Measurements from ENCODE around the gene SLC35G3.

Gene SLC35G3

DNA sequence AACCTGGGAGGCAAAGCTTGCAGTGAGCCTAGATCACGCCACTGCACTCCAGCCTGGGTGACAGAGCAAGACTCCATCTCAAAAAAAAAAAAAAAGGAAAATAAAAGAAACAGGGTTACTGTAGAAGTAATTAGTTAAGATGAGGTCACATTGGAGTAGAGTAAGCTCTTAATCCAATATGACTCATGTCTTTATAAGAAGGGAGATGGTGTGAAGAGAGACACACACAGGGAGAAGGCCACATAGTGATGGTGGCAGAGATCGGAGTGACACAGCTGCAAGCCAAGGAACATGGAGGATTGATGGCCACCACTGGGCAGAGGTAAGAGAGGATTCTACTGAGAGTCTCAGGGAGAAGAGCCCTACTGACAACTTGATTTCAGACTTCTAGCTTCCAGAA lies 33.4 kb upstream of the SLC35G3 start:
- ChIA-PET POLR2A (ENCODE audit: low non-redundant PET) (no interaction called here), CTCF (interaction anchor here (0.7 kb wide), 2 partner anchors 77 to 259 kb away, joined by 3 read pairs; no protein-coding TSS in a partner anchor)
- TF ChIP-seq, protein P1, sequence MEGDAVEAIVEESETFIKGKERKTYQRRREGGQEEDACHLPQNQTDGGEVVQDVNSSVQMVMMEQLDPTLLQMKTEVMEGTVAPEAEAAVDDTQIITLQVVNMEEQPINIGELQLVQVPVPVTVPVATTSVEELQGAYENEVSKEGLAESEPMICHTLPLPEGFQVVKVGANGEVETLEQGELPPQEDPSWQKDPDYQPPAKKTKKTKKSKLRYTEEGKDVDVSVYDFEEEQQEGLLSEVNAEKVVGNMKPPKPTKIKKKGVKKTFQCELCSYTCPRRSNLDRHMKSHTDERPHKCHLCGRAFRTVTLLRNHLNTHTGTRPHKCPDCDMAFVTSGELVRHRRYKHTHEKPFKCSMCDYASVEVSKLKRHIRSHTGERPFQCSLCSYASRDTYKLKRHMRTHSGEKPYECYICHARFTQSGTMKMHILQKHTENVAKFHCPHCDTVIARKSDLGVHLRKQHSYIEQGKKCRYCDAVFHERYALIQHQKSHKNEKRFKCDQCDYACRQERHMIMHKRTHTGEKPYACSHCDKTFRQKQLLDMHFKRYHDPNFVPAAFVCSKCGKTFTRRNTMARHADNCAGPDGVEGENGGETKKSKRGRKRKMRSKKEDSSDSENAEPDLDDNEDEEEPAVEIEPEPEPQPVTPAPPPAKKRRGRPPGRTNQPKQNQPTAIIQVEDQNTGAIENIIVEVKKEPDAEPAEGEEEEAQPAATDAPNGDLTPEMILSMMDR (conservative IDR thresholded peaks at IDR 0.05; ENCODE audit: low read depth), result no peak
- no peak overlapping the region for H3K27ac ChIP-seq
- no peak for DNase-seq (ENCODE audit: low spot score)

DNA sequence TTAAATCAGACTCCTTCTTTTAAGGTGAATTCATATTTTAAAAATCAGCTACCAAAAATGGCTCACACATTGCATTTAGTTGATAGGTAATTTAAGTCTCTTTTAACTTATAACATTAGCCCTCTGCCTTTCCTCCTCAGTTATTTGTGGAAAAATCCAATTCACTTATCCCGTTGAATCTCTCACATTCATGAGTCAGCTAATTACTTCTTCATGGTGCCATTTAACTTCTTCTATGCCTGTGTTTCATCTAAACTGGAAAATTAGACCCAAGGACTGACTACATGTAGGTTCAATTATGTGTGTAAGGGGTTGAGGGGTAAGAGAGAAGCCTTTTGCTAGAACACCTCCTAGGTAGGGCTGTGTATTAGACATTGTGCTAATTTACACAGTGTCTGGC lies 30.2 kb upstream of the SLC35G3 start:
- no peak for DNase-seq (ENCODE audit: low spot score)
- CTCF ChIA-PET, result no interaction called here
- TF ChIP-seq, protein P1 (conservative IDR thresholded peaks at IDR 0.05; ENCODE audit: low read depth), result no peak
- H3K27ac ChIP-seq, result no peak overlapping the region
- POLR2A ChIA-PET (ENCODE audit: low non-redundant PET), result no interaction called here

DNA sequence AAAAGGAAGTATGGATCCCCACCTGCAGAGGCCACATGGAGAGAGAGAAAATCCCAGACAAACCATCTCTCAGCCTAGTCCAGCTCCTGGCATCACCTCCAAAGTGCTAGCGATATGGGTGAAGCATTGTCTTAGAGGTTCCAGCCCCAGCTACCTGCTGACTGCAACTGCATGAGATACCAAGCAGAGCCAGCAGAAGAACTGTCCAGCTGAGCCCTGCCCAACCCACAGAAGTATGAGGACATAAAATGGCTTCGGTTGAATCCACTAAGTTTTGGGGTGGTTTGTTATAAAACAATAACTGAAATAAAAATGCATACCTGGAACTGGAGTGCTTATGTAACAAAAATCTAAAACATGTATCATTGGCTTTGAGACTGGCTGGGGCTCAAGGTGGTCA lies 28.3 kb upstream of the SLC35G3 start:
- DNase-seq (ENCODE audit: low spot score), result no peak
- TF ChIP-seq, protein P1 (conservative IDR thresholded peaks at IDR 0.05; ENCODE audit: low read depth), result no peak
- ChIA-PET POLR2A (ENCODE audit: low non-redundant PET) (no interaction called here), CTCF (no interaction called here)
- no peak overlapping the region for H3K27ac ChIP-seq

DNA sequence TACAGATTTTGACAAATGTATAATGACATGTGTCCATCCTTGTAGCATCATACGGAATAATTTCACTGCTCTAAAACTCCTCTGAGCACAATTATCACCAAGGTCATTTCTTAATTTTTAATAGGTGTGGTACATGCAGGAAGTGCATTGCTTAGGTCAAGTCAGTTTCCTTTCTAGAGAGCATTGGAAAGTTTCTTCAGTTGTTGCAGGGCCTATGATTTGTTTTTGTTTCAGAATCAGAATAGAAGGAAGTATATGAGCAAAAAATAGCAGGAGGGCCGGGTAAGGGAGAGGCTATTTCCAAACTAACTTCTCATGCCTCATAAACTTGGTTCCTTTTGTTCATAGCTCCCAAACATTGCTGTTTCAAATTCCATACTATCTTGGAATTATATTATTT lies 24.7 kb upstream of the SLC35G3 start:
- TF ChIP-seq, protein P1 (conservative IDR thresholded peaks at IDR 0.05; ENCODE audit: low read depth), result no peak
- H3K27ac ChIP-seq, result no peak overlapping the region
- POLR2A ChIA-PET (ENCODE audit: low non-redundant PET), result no interaction called here
- DNase-seq (ENCODE audit: low spot score), result no peak
- CTCF ChIA-PET, result no interaction called here

DNA sequence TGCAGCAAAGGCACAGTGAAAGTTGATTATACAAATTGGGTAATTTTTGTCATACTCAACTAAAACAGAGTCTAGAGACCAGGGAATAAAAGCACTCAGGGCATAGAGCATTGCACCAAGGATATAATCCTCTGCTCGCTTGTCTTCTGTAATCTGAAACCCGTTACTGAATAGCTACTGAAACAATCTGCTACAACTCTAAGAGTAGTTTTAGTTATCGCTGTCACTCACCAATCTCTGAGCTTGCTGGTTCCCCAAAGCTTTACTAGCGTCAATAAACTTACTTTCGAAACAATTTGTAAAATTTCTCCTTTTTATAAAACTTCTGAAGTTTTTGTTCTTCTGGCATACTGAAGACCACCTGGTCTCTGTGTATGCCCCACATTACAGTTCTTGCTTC lies 22.9 kb upstream of the SLC35G3 start:
- no peak overlapping the region for H3K27ac ChIP-seq
- ChIA-PET CTCF (no interaction called here), POLR2A (ENCODE audit: low non-redundant PET) (no interaction called here)
- TF ChIP-seq, protein P1 (conservative IDR thresholded peaks at IDR 0.05; ENCODE audit: low read depth), result no peak
- DNase-seq (ENCODE audit: low spot score), result no peak

DNA sequence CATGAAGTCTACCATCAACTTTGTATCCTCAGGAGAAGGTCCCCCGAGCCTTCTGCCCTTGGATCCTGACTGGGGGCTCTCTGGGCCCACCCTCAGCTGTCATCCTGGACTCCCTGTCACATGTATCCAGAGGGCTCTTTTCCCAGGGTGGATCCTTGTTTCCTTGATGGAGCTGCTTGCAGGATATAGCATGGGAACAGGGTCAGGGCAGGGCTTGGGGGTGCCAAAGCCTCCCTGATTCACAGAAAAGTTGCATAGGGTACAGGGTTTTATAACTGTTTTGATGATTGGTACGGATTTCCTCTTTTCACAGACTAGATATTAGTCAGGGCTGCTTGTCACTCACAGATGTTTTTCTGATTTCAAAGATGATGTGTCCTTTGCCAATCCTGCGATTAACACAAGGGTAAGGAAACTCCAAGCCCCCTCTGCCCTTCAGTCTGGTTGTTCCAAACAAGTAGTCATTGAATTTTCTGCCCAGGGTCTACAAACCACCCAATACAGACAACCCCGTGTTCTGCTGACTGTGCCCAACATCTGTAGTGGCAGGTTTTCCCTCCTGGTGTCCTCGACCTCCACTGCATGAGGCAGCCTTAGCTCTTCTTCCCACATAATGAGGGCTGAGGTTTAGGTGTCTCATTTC lies 20.6 kb upstream of the SLC35G3 start:
- H3K27ac ChIP-seq, result no peak overlapping the region
- TF ChIP-seq, protein P1 (conservative IDR thresholded peaks at IDR 0.05; ENCODE audit: low read depth), result no peak
- CTCF ChIA-PET, result interaction anchor here (0.6 to 1.0 kb wide), 2 partner anchors 18 to 312 kb away, joined by 3 to 7 read pairs; no protein-coding TSS in a partner anchor
- DNase-seq (ENCODE audit: low spot score), result no peak
- POLR2A ChIA-PET (ENCODE audit: low non-redundant PET), result no interaction called here
